ENCODE results near the gene PEG3. TPM values are rescaled to one million over a fixed set of nuclear protein-coding genes. Genes with fewer than 3 reads are reported as not detected.

The PEG3 gene
- total and polyA plus RNA-seq, 2 of the 13 experiments (the other 11 are each of a cell fraction or from before 2014, with no cell fraction given): 217 to 394 TPM

DNA sequence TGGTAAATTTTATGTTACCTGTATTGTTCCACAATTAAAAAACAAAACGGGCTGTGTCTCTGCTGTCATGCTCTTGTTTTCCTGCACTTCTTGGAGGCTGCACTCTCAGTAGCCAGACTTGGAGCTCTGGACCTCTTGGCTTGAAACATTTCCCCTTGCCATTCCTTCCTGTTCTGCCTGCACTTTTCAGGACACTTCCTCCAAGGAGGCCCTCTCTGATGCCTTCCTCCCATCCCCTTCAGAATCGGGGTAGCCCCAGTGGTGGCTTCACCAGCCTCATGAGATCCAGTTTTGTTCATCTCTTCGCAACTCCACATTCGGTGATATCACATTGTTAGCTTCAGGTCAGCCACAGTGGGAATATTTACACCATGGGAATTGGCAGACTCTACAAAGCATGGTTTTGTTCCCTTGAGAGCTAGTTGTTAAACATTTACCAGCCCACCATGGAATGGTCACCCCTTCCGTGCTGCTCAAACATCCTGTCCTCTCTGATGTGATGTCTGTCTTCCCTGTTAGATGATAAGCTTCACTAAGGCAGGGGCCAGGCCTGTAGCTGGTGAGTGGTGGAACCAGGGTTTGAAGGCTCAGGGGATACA lies 40.2 kb upstream of the PEG3 start (continued):
- TF ChIP-seq, protein P1, sequence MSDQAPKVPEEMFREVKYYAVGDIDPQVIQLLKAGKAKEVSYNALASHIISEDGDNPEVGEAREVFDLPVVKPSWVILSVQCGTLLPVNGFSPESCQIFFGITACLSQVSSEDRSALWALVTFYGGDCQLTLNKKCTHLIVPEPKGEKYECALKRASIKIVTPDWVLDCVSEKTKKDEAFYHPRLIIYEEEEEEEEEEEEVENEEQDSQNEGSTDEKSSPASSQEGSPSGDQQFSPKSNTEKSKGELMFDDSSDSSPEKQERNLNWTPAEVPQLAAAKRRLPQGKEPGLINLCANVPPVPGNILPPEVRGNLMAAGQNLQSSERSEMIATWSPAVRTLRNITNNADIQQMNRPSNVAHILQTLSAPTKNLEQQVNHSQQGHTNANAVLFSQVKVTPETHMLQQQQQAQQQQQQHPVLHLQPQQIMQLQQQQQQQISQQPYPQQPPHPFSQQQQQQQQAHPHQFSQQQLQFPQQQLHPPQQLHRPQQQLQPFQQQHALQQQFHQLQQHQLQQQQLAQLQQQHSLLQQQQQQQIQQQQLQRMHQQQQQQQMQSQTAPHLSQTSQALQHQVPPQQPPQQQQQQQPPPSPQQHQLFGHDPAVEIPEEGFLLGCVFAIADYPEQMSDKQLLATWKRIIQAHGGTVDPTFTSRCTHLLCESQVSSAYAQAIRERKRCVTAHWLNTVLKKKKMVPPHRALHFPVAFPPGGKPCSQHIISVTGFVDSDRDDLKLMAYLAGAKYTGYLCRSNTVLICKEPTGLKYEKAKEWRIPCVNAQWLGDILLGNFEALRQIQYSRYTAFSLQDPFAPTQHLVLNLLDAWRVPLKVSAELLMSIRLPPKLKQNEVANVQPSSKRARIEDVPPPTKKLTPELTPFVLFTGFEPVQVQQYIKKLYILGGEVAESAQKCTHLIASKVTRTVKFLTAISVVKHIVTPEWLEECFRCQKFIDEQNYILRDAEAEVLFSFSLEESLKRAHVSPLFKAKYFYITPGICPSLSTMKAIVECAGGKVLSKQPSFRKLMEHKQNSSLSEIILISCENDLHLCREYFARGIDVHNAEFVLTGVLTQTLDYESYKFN (CRISPR knock-in tag; conservative IDR thresholded peaks at IDR 0.05): peak; percentile 78
- TF ChIP-seq, protein P2, sequence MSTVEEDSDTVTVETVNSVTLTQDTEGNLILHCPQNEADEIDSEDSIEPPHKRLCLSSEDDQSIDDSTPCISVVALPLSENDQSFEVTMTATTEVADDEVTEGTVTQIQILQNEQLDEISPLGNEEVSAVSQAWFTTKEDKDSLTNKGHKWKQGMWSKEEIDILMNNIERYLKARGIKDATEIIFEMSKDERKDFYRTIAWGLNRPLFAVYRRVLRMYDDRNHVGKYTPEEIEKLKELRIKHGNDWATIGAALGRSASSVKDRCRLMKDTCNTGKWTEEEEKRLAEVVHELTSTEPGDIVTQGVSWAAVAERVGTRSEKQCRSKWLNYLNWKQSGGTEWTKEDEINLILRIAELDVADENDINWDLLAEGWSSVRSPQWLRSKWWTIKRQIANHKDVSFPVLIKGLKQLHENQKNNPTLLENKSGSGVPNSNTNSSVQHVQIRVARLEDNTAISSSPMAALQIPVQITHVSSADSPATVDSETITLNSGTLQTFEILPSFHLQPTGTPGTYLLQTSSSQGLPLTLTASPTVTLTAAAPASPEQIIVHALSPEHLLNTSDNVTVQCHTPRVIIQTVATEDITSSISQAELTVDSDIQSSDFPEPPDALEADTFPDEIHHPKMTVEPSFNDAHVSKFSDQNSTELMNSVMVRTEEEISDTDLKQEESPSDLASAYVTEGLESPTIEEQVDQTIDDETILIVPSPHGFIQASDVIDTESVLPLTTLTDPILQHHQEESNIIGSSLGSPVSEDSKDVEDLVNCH (CRISPR knock-in tag; IDR thresholded peaks at IDR 0.05): no peak
- TF ChIP-seq PHF5A (CRISPR knock-in tag; IDR thresholded peaks at IDR 0.05; ENCODE audit: low read depth, unreplicated experiment) (peak; percentile 43), NFRKB (IDR thresholded peaks at IDR 0.05) (no peak), MBNL3 (CRISPR knock-in tag; conservative IDR thresholded peaks at IDR 0.05) (no peak), REPIN1 (CRISPR knock-in tag; IDR thresholded peaks at IDR 0.05; ENCODE audit: borderline replicate concordance, low read depth) (peak; percentile 65; the same call in 1 of the 2 replicates), ZNF605 (CRISPR knock-in tag; IDR thresholded peaks at IDR 0.05) (peak; percentile 85), ZNF75D (CRISPR knock-in tag; IDR thresholded peaks at IDR 0.05; ENCODE audit: borderline replicate concordance) (no peak), TCF12 (IDR thresholded peaks at IDR 0.05) (no peak), TCF12 (CRISPR knock-in tag; IDR thresholded peaks at IDR 0.05) (peak; percentile 57; the same call in 1 of the 2 replicates), FOXJ3 (CRISPR knock-in tag; IDR thresholded peaks at IDR 0.05; ENCODE audit: borderline replicate concordance) (no peak), ZSCAN30 (CRISPR knock-in tag; IDR thresholded peaks at IDR 0.05) (no peak), RCOR2 (CRISPR knock-in tag; IDR thresholded peaks at IDR 0.05) (peak; percentile 89), MEF2D (CRISPR knock-in tag; IDR thresholded peaks at IDR 0.05) (peak; percentile 81), RAD21 (CRISPR knock-in tag; IDR thresholded peaks at IDR 0.05) (0 out of 2 replicates have a peak, but pooled peaks have one; percentile 17), ZNF124 (CRISPR knock-in tag; IDR thresholded peaks at IDR 0.05) (peak; percentile 28; the same call in 1 of the 2 replicates), IKZF4 (CRISPR knock-in tag; IDR thresholded peaks at IDR 0.05; ENCODE audit: borderline replicate concordance, low read depth, not compliant biosample characterization) (no peak), ZFP36L1 (CRISPR knock-in tag; IDR thresholded peaks at IDR 0.05) (peak; percentile 83; the same call in 1 of the 2 replicates), TARDBP (CRISPR knock-in tag; IDR thresholded peaks at IDR 0.05) (peak; percentile 53; the same call in 1 of the 2 replicates), HMG20A (CRISPR knock-in tag; IDR thresholded peaks at IDR 0.05; ENCODE audit: borderline replicate concordance) (peak; percentile 72; the same call in 1 of the 2 replicates), ZC3H13 (CRISPR knock-in tag; IDR thresholded peaks at IDR 0.05) (peak; percentile 26; the same call in 1 of the 2 replicates), HOXA3 (CRISPR knock-in tag; IDR thresholded peaks at IDR 0.05) (peak; percentile 65), SATB2 (CRISPR knock-in tag; IDR thresholded peaks at IDR 0.05) (no peak)
- TF ChIP-seq, protein P3, sequence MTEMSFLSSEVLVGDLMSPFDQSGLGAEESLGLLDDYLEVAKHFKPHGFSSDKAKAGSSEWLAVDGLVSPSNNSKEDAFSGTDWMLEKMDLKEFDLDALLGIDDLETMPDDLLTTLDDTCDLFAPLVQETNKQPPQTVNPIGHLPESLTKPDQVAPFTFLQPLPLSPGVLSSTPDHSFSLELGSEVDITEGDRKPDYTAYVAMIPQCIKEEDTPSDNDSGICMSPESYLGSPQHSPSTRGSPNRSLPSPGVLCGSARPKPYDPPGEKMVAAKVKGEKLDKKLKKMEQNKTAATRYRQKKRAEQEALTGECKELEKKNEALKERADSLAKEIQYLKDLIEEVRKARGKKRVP (CRISPR knock-in tag; IDR thresholded peaks at IDR 0.05): 0 out of 4 replicates have a peak, but pooled peaks of 1 of the 2 experiments have one; percentile 26

Measured in HepG2 (cell line).